ENCODE results near the gene PRUNE1. TPM values are rescaled to one million over a fixed set of nuclear protein-coding genes. Genes with fewer than 3 reads are reported as not detected.

The PRUNE1 gene
- total RNA-seq, 2 experiments from 2014 or later: 12.4 to 15.7 TPM

DNA sequence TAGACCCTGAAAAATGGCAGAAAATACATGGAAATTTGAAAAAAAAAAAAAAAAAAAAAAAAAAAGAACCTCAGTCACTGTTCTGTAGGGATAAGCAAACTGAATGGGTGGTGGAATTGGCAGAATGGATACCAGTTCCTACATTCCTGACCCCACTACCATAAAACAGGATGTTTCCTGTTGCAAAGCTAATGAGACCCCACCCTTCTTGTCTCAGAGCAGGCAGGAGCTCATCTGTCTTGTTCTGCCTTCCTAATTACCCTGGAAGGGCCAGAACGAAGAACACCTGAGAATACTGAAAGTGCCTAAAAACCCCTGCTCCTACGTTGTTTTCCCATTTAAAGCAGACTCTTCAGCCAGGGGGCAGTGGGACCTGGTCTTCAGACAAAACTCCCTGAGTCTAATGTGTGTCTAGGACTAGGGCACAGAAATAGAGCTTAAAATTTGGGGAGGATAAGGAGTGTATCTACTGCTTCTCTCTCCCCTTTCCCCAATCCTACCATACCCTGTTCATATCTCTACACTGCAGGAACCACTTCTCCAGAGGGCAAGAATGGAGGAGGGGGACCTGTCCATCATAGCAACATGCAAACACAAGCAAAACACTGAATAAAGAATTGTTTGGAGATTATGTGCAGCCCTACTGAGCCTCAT is 43.2 kb downstream of the PRUNE1 start:
- Mint-ChIP-seq H3K4me1 (ENCODE audit: low read depth) (peaks cover 65% of the 10 kb centered on the region), H3K9me3 (no peaks in the 10 kb centered on the region), H3K27ac (peak overlapping the region; percentile 36), H3K36me3 (ENCODE audit: low read depth) (peaks cover 61% of the 10 kb centered on the region), H3K27me3 (no peaks in the 10 kb centered on the region), H3K4me3 (no peak overlapping the region)
- intact Hi-C loops (cut with micrococcal nuclease): no loop called here
- DNase-seq (no peak), ATAC-seq (no peak)
- POLR2A ChIA-PET: interaction anchor here (0.7 to 3.0 kb wide), 3 partner anchors 11 to 19 kb away, joined by 3 to 9 read pairs (median 8); partner anchors contain the start of gene GABPB2
- TF ChIP-seq CTCF (IDR thresholded peaks at IDR 0.05): no peak
- CTCF ChIA-PET: interaction anchor here (0.8 to 2.2 kb wide), 5 partner anchors 8 to 71 kb away, joined by 3 to 13 read pairs (median 3); partner anchors contain the start of gene CDC42SE1

GRCh38 chr1:151054971-151055547 is 46.8 kb downstream of the PRUNE1 start:
- Mint-ChIP-seq H3K9me3 (no peaks in the 10 kb centered on the region), H3K27ac (peak overlapping the region; percentile 95), H3K4me1 (ENCODE audit: low read depth) (peaks cover 53% of the 10 kb centered on the region), H3K36me3 (ENCODE audit: low read depth) (peaks cover 76% of the 10 kb centered on the region), H3K4me3 (no peak overlapping the region), H3K27me3 (no peaks in the 10 kb centered on the region)
- intact Hi-C loops (cut with micrococcal nuclease): loop anchor here (5.0 kb wide), 1 partner anchor 33 kb away; no protein-coding TSS in a partner anchor
- ChIA-PET CTCF (interaction anchor here (1.0 to 6.5 kb wide), 4 partner anchors 16 to 75 kb away, joined by 4 to 40 read pairs (median 6); partner anchors contain the start of gene GABPB2), POLR2A (interaction anchor here (0.9 to 1.3 kb wide), 2 partner anchors 8 to 76 kb away, joined by 3 read pairs; no protein-coding TSS in a partner anchor)
- no peak for TF ChIP-seq CTCF (IDR thresholded peaks at IDR 0.05)
- no peak for ATAC-seq
- no peak for DNase-seq

DNA sequence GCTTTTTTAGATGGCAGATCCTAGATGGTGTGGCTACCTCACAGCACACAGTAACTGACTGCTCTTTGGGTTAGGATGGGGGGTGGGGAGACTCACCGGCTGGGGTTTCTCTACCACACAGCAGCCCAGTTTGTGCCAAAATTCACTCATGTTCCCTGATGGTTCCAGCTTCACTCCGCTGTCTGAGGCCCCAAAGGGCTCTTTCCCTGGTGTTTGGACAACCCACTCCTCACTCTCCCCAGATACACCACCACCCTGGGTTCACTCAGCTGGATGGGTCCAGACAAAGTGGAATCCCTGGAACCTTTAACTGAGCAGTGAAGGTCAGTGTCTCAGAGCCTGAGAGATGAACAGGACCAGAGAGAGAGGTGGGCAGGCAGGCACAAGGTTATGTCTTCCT is 47.3 kb downstream of the PRUNE1 start:
- CTCF ChIA-PET: interaction anchor here (0.9 to 6.5 kb wide), 3 partner anchors 16 to 75 kb away, joined by 3 to 40 read pairs (median 4); partner anchors contain the start of gene GABPB2
- Mint-ChIP-seq H3K27ac (peak overlapping the region; percentile 95), H3K36me3 (ENCODE audit: low read depth) (peaks cover 76% of the 10 kb centered on the region), H3K4me3 (peak overlapping the region; percentile 96), H3K4me1 (ENCODE audit: low read depth) (peaks cover 52% of the 10 kb centered on the region), H3K9me3 (no peaks in the 10 kb centered on the region), H3K27me3 (no peaks in the 10 kb centered on the region)
- ATAC-seq (no peak), DNase-seq (no peak)
- TF ChIP-seq CTCF (IDR thresholded peaks at IDR 0.05): no peak
- POLR2A ChIA-PET: interaction anchor here (0.9 to 5.5 kb wide), 3 partner anchors 9 to 76 kb away, joined by 3 to 40 read pairs (median 3); partner anchors contain the start of gene GABPB2
- intact Hi-C loops (cut with micrococcal nuclease): loop anchor here (5.0 kb wide), 1 partner anchor 33 kb away; no protein-coding TSS in a partner anchor

- intact Hi-C loops (cut with micrococcal nuclease): loop anchor here (5.0 kb wide), 1 partner anchor 34 kb away; no protein-coding TSS in a partner anchor
- H3K27me3 Mint-ChIP-seq: no peaks in the 10 kb centered on the region
- peak overlapping the region; percentile 95 for H3K27ac Mint-ChIP-seq
- peaks cover 56% of the 10 kb centered on the region for H3K4me1 Mint-ChIP-seq (ENCODE audit: low read depth)
- ATAC-seq (peak; percentile 10), DNase-seq (no peak)
- H3K36me3 Mint-ChIP-seq (ENCODE audit: low read depth): peaks cover 73% of the 10 kb centered on the region
- ChIA-PET CTCF (interaction anchor here (0.9 to 6.5 kb wide), 3 partner anchors 15 to 76 kb away, joined by 3 to 40 read pairs (median 4); partner anchors contain the start of gene GABPB2), POLR2A (interaction anchor here (1.8 to 5.5 kb wide), 2 partner anchors 15 to 41 kb away, joined by 4 to 40 read pairs; partner anchors contain the start of gene GABPB2)
- no peaks in the 10 kb centered on the region for H3K9me3 Mint-ChIP-seq
- peak overlapping the region; percentile 96 for H3K4me3 Mint-ChIP-seq
- TF ChIP-seq CTCF (IDR thresholded peaks at IDR 0.05): no peak
These were observed 47.9 kb downstream of the PRUNE1 start for GRCh38 chr1:151056149-151056548.

All from activated CD8-positive, alpha-beta T cell treated with anti-CD3 and anti-CD28 coated beads for 36 hours (primary cell).